ENCODE data around the gene NFIC.

GRCh38 chr19:3324405-3324856 lies 42.0 kb upstream of the NFIC start:
- no peak for TF ChIP-seq POLR2A (IDR thresholded peaks at IDR 0.05)
- peak; percentile 25 to 60 (median 46) for TF ChIP-seq CTCF (IDR thresholded peaks at IDR 0.05)
